ENCODE results near the gene NTF3. TPM values are rescaled to one million over a fixed set of nuclear protein-coding genes. Genes with fewer than 3 reads are reported as not detected.

NTF3 gene
- total and polyA plus RNA-seq, 2 donors (not counting 1 experiment from before 2014, with no cell fraction given) = not detected

- WGBS (ENCODE audit: insufficient coverage) = no CpG with 5 or more reads among the region's 2 CpGs
- ChIA-PET CTCF (no interaction called here), POLR2A (no interaction called here)
- Mint-ChIP-seq H3K4me3 (no peak overlapping the region), H3K27me3 (peaks cover 15% of the 10 kb centered on the region), H3K9me3 (ENCODE audit: insufficient read depth) (no peaks in the 10 kb centered on the region), H3K27ac (no peak overlapping the region), H3K4me1 (no peaks in the 10 kb centered on the region)
- Histone ChIP-seq H3K4me2 (replicated peaks; ENCODE audit: low read depth, low read length, poor library complexity, severe bottlenecking) (no peak overlapping the region), H3K27me3 (replicated peaks in 1 of 4; ENCODE audit: control extremely low read depth in 1 of 4, control insufficient read depth in 3 of 4, insufficient read depth in 4 of 4, low read length in 3 of 4) (peaks cover 0 to 4% (median 2%) of the 10 kb centered on the region in 4 experiments), H4K20me1 (ENCODE audit: control insufficient read depth, insufficient read depth, low read length, poor library complexity, severe bottlenecking) (no peaks in the 10 kb centered on the region), H3K9me3 (ENCODE audit: control extremely low read depth in 1 of 3, control insufficient read depth in 2 of 3, insufficient read depth in 1 of 3, low read length in 2 of 3) (no peaks in the 10 kb centered on the region), H3K4me3 (ENCODE audit: control extremely low read depth in 1 of 5, extremely low read depth in 1 of 5, insufficient read depth in 1 of 5, low read depth in 2 of 5, low read length in 4 of 5) (no peak overlapping the region), H3K27ac (ENCODE audit: low read length in 2 of 2) (no peak overlapping the region), H3K36me3 (replicated peaks in 1 of 2; ENCODE audit: control extremely low read depth in 1 of 2, control insufficient read depth in 1 of 2, extremely low read depth in 1 of 2, insufficient read depth in 2 of 2, low read length in 1 of 2) (no peaks in the 10 kb centered on the region), H3K4me1 (ENCODE audit: control insufficient read depth in 2 of 2, insufficient read depth in 2 of 2, low read length in 2 of 2) (no peaks in the 10 kb centered on the region), H3K79me2 (ENCODE audit: control insufficient read depth, insufficient read depth, low read length) (no peaks in the 10 kb centered on the region), H2AFZ (ENCODE audit: insufficient read depth, low read depth, low read length, poor library complexity, severe bottlenecking) (no peak overlapping the region), H3K9ac (ENCODE audit: low read length) (no peak overlapping the region)
- no peak for TF ChIP-seq EZH2 (IDR thresholded peaks at IDR 0.05; ENCODE audit: borderline replicate concordance, insufficient read depth, low read depth, low read length, poor library complexity, severe bottlenecking)
- no peak for TF ChIP-seq CTCF (IDR thresholded peaks at IDR 0.05)
- DNase-seq = no peak
- no peak for ATAC-seq (ENCODE audit: low read depth)
- intact Hi-C loops (cut with micrococcal nuclease) = no loop called here
Observed at GRCh38 chr12:5391653-5392052, 40.3 kb upstream of the NTF3 start.

- Histone ChIP-seq H4K20me1 (ENCODE audit: control insufficient read depth, insufficient read depth, low read length, poor library complexity, severe bottlenecking) (no peaks in the 10 kb centered on the region), H3K9me3 (ENCODE audit: control extremely low read depth in 1 of 3, control insufficient read depth in 2 of 3, insufficient read depth in 1 of 3, low read length in 2 of 3) (no peaks in the 10 kb centered on the region), H3K36me3 (replicated peaks in 1 of 2; ENCODE audit: control extremely low read depth in 1 of 2, control insufficient read depth in 1 of 2, extremely low read depth in 1 of 2, insufficient read depth in 2 of 2, low read length in 1 of 2) (no peaks in the 10 kb centered on the region), H3K27me3 (replicated peaks in 1 of 4; ENCODE audit: control extremely low read depth in 1 of 4, control insufficient read depth in 3 of 4, insufficient read depth in 4 of 4, low read length in 3 of 4) (peaks cover 0 to 4% (median 2%) of the 10 kb centered on the region in 4 experiments), H2AFZ (ENCODE audit: insufficient read depth, low read depth, low read length, poor library complexity, severe bottlenecking) (no peak overlapping the region), H3K4me2 (replicated peaks; ENCODE audit: low read depth, low read length, poor library complexity, severe bottlenecking) (no peak overlapping the region), H3K27ac (ENCODE audit: low read length in 2 of 2) (no peak overlapping the region), H3K9ac (ENCODE audit: low read length) (no peak overlapping the region), H3K4me1 (ENCODE audit: control insufficient read depth in 2 of 2, insufficient read depth in 2 of 2, low read length in 2 of 2) (no peaks in the 10 kb centered on the region), H3K4me3 (ENCODE audit: control extremely low read depth in 1 of 5, extremely low read depth in 1 of 5, insufficient read depth in 1 of 5, low read depth in 2 of 5, low read length in 4 of 5) (no peak overlapping the region), H3K79me2 (ENCODE audit: control insufficient read depth, insufficient read depth, low read length) (no peaks in the 10 kb centered on the region)
- ChIA-PET POLR2A (no interaction called here), CTCF (no interaction called here)
- H3K27ac Mint-ChIP-seq = no peak overlapping the region
- peaks cover 13% of the 10 kb centered on the region for H3K27me3 Mint-ChIP-seq
- H3K4me3 Mint-ChIP-seq = no peak overlapping the region
- DNase-seq = no peak
- ATAC-seq (ENCODE audit: low read depth) = no peak
- no peaks in the 10 kb centered on the region for H3K4me1 Mint-ChIP-seq
- intact Hi-C loops (cut with micrococcal nuclease) = no loop called here
- H3K9me3 Mint-ChIP-seq (ENCODE audit: insufficient read depth) = no peaks in the 10 kb centered on the region
- TF ChIP-seq CTCF (IDR thresholded peaks at IDR 0.05) (no peak), EZH2 (IDR thresholded peaks at IDR 0.05; ENCODE audit: borderline replicate concordance, insufficient read depth, low read depth, low read length, poor library complexity, severe bottlenecking) (no peak)
- 87% methylated on average over 4 of the region's 5 CpGs for WGBS (ENCODE audit: insufficient coverage)
Observed at GRCh38 chr12:5392961-5393360, 38.9 kb upstream of the NTF3 start.

All from B cell (primary cell).